Stimulated activated naive CD4-positive, alpha-beta T cell treated with Interleukin-2 at 50 U/mL for 16 hours (primary cell): ENCODE results near the gene MARCHF3.
"Not testable (repeated sequence)": the region's sequence is repeated elsewhere in the genome, so short reads cannot be mapped to it uniquely, and the experiment has no call there.

Experiments
- DNase-seq: peaks from one replicate; lab custom pipeline; 2025; lab: John Stamatoyannopoulos, UW

The MARCHF3 gene

DNA sequence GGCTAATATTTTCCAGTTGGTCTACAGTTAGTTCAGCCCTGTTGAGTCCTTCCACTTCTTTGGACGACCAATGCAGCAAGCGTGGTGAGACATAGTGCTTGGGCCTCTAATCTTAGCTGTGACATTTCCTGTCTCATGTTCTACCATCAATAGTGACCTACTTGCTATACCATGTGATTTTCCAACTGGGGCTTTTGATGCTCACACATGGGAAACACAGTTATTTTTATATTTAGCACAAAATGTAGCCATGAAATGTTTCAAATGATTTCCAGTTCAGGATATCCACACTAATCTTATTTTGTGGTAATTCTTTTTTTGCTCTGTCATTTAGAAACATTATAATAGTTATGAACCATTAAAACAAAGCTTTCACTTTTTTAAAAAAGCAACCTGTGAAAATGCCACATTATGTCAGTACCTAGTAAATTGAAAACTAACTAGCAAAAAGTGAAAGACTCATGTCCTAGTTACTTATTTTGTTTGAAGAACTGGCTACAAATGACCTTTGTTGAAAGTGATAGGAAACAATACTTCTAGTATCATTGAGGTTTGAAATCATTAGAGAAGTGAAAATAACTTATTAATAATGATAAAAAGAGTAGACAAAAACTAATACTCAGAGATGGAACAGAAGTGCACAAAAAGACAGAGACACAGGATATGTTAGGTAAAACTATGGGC, 18.3 kb downstream of the MARCHF3 start:
- DNase-seq: no peak

- no peak for DNase-seq
Measured at GRCh38 chr5:127011153-127011552, 19.2 kb downstream of the MARCHF3 start.

DNA sequence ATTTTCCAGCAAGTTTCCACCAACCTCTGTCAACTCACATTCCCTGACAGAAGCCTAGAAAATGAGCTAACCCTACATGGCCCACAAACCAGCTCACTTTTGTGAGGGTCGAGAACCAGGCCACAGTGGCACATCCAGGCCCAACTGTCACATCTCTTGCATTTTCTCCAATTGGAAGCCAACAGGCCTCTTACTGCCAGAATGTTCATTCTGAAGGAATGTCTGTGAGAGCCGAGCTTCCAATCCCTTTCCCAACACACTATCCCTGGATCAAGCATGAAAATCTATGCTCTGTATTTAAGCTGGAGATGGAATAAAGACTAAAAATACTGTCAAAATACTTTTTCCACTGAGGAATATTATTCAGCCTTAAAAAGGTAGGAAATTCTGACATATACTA, 20.0 kb downstream of the MARCHF3 start:
- DNase-seq: no peak

DNA sequence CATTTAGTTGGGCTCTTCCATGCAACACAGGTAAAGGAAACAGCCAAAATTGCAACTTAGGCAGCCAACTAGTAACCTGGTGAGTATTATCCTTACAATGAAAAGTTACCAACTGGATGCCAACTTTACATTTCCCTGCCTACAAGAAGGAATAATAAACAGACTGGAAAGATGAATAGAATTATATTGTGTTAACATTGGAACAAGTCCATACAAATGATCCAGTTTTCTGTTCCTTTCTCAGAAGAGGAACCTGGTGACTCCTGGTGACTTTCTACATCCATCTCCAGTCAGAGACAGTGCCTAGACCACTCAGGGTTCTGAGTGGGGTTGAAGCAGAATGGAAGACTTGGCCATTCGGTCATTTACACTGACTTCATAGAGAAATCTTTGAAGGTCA, 20.6 kb downstream of the MARCHF3 start:
- no peak for DNase-seq

GRCh38 chr5:127008300-127008975, 21.9 kb downstream of the MARCHF3 start:
- DNase-seq: no peak

GRCh38 chr5:127007522-127007921, 22.8 kb downstream of the MARCHF3 start:
- DNase-seq: no peak

DNA sequence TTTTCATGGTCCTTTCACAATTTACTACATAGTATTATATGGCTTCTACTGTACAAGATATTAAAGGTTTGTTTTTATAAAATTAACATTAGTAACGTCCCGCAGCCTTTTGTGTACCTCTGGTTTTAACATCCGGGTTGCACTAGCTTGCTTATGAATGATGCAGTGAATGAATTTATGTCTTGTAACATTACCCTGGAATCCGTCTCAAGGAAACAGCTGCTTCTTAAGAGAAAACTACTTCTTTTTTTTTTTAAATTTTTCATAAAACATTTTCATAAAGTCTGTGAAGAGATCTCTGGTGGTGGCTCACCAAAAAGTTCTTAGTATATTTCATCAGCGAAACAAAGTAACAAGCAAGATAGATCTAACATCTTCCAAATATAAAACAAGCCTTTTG, 23.6 kb downstream of the MARCHF3 start:
- DNase-seq: no peak

DNA sequence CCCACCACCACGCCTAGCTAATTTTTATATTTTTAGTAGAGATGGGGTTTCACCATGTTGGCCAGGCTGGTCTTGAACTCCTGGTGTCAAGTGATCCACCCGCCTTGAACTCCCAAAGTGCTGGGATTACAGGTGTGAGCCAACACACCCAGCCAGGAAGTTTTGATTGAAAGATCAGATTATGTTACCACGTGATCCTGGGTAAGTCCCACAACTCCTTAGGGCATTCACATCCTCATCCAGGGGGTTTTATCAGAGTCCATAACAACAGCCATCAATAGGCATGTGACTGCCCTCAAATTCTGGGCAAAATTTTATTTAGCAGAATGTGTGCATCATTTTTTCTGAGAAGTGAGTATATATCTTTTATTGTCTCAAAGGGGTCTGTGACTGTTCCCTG, 25.1 kb downstream of the MARCHF3 start:
- DNase-seq: not testable (repeated sequence)

DNA sequence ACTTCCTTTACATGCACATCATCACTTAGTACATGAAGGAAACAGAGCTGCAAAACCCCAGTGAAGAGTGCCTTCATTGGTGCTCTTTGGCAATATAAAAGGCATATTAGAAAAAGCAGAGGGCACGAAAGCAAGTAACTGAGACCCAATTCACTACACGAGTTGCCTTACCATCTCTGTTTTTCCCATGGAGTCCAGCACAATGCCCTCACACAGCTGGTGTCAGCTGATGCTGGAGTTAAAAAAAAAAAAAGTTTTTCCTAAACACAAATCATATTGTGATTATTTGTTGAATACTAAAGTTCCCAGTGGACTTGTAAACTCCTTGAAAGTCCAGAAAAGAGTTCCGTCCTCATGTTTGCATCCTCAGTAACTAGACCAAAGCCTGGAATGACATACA, 25.6 kb downstream of the MARCHF3 start:
- DNase-seq: no peak

GRCh38 chr5:127003798-127004495, 26.4 kb downstream of the MARCHF3 start:
- DNase-seq: no peak

GRCh38 chr5:127002390-127002789, 28.0 kb downstream of the MARCHF3 start:
- DNase-seq: no peak

DNA sequence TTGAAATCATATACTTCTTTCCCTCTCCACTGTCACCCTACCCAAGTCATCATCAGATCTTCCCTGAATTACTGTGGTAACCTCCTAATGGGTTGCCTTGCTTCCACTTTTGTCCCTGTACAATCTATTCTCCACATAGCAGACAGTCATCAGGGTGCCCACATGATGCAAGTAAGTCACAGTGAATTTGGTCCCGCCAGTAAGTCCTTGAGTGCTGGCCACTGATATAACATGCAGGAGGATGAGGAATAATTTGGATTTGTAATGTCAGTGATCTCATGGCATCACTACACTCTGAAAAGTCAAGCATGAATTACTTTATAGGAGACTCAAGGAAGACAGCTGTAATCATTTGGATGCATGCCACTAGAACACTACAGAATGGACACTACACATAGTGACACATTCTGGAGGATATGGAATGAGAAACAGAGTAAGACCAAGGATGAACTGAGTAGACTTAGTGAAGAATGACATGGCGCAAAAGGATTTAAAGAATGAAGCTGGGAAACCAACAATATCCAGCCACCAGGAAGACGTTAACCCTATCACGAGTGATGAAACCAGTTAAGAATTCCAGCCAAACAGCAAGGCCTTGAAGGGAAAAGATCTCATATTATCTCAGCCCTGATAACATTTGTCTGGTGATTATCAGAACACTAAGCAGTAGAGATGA, 28.6 kb downstream of the MARCHF3 start:
- no peak for DNase-seq

- DNase-seq: no peak
Measured at GRCh38 chr5:126998895-126999570, 31.3 kb downstream of the MARCHF3 start.

DNA sequence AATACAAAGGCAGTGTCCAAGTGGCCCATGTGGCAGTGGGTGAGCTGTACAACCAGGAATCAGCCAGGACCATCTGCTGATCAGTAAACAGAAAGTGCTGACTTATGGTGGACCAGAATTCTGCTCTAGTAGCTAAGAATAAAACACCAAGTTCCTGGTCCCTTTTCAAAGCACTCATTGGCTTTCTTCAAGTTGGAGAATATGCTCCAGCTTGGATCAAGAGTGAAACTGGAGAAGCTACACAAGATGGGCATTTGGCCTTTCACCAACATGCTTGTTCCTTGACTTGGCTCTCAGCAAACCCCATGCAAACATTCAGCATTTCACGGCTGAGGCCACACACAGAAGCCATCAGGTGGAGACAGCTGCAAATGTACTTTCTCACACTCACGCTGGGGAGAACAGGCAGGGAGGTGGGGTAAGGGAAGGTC, 32.1 kb downstream of the MARCHF3 start:
- no peak for DNase-seq

DNA sequence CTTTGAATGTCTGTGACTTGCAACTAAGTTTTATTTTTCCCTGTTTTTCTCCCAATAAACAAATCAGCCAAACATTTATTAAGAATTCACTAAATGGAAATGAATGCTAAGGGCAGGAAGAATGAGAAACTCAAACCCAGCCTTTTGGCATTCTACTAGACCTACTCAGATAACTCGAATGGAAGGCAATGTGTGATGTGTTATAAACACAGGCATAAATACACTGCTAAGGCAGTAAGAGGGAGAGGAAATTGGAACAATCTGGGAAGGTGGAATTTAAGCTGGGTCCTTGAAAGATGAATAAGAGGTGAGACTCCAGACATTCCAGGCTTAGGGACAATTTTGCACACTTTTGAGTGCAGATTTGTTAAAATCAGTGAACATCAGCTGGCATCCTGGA, 34.7 kb downstream of the MARCHF3 start:
- DNase-seq: no peak

- DNase-seq: no peak
Measured at GRCh38 chr5:126995039-126995438, 35.3 kb downstream of the MARCHF3 start.

- DNase-seq: no peak
Measured at GRCh38 chr5:126994485-126994884, 35.9 kb downstream of the MARCHF3 start.

GRCh38 chr5:126988021-126988569, 42.3 kb downstream of the MARCHF3 start:
- no peak for DNase-seq

- DNase-seq: no peak
Measured at GRCh38 chr5:126987271-126987899, 43.0 kb downstream of the MARCHF3 start.

GRCh38 chr5:126984632-126985031, 45.7 kb downstream of the MARCHF3 start:
- DNase-seq: no peak

DNA sequence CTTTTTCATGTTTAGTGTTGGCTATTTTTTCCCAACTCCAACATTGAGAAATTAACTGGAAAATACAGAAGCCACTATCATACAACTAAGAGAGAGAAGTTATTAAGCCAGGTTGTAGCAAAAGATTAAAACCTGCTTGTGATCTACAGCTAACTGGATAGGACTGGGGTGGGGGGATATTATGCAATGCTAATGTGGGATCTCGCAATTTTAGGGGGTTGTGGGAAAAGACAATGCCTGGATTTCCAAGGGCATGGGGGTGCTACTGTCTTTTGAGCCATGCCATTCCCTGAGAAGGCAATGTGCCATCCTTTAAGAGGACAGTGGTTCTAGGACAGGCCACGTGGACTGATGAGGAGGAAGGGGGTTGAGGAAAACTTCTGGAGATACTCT, 46.5 kb downstream of the MARCHF3 start:
- DNase-seq: no peak
